Testis (tissue), 2 donors: ENCODE results near the gene ZRANB3.

Source experiments
- POLR2A ChIP-seq: fragments of 450-650 bp; IDR thresholded peaks from one replicate; pipeline ENCODE4 v1.6.1; 2017; ENCODE audit warnings: antibody characterized with exemption, mild to moderate bottlenecking, moderate library complexity
- TF ChIP-seq, protein P1 (sequence below), 3 experiments: fragments of 450-650 bp in 2 of 3; fragments of 200-600 bp in 1 of 3; sonication (generic) in 1 of 3; IDR thresholded peaks; one replicate each; pipeline ENCODE4 v1.5.1; 2016 to 2019; ENCODE audit warnings: antibody characterized with exemption in 3 of 3, mild to moderate bottlenecking in 2 of 3, moderate library complexity in 1 of 3

DNA sequence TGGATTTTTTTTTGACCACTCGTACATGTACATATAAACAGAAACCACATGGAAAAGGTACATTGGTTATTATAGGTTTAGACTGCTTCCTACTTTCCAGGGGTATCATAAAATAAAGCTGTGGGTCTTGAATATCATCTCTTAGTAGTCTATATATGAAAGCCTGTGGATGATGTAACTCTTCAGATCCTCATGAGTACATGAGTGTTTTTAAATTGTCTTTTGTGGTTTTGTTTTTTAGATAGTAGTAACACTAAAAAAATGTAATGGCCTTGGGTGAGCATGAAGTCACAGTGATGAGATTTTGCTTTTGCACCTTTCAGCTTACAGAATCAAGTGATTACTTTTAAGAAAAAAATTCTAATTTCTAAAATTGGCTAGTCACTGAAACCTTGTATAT lies 398.7 kb downstream of the ZRANB3 start:
- TF ChIP-seq, protein P1, sequence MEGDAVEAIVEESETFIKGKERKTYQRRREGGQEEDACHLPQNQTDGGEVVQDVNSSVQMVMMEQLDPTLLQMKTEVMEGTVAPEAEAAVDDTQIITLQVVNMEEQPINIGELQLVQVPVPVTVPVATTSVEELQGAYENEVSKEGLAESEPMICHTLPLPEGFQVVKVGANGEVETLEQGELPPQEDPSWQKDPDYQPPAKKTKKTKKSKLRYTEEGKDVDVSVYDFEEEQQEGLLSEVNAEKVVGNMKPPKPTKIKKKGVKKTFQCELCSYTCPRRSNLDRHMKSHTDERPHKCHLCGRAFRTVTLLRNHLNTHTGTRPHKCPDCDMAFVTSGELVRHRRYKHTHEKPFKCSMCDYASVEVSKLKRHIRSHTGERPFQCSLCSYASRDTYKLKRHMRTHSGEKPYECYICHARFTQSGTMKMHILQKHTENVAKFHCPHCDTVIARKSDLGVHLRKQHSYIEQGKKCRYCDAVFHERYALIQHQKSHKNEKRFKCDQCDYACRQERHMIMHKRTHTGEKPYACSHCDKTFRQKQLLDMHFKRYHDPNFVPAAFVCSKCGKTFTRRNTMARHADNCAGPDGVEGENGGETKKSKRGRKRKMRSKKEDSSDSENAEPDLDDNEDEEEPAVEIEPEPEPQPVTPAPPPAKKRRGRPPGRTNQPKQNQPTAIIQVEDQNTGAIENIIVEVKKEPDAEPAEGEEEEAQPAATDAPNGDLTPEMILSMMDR (IDR thresholded peaks at IDR 0.05): no peak
- TF ChIP-seq POLR2A: no peak
